GM23248 (cell line): ENCODE data around the gene ZNF134. TPM values are rescaled to one million over a fixed set of nuclear protein-coding genes. Genes with fewer than 3 reads are reported as not detected.

Source experiments
- DNase-seq: peaks from one replicate; pipeline ENCODE4 v3.0.0-alpha.2; 2015
- H2AFZ ChIP-seq: fragments of 200-600 bp; sonication (generic); 2 replicates; pipeline ENCODE4 v1.6.1; 2016; ENCODE audit warnings: antibody characterized with exemption
- H3F3A ChIP-seq: fragments of 200-600 bp; sonication (generic); 2 replicates; pipeline ENCODE4 v1.6.1; 2016; ENCODE audit warnings: mild to moderate bottlenecking, antibody characterized with exemption, mixed run types; ENCODE audit not compliant: insufficient read depth
- H3K27ac ChIP-seq: fragments of 200-600 bp; sonication (generic); 2 replicates; pipeline ENCODE4 v1.5.1; 2016; ENCODE audit warnings: mild to moderate bottlenecking
- H3K27me3 ChIP-seq: fragments of 200-600 bp; sonication (generic); replicated peaks from 2 replicates; pipeline ENCODE4 v1.6.1; 2016; ENCODE audit warnings: mild to moderate bottlenecking; ENCODE audit not compliant: insufficient read depth
- H3K36me3 ChIP-seq: fragments of 200-600 bp; sonication (generic); 2 replicates; pipeline ENCODE4 v1.6.1; 2016; ENCODE audit warnings: low read depth, mild to moderate bottlenecking
- H3K4me1 ChIP-seq: fragments of 200-600 bp; sonication (generic); 2 replicates; pipeline ENCODE4 v1.6.1; 2016; ENCODE audit warnings: mild to moderate bottlenecking; ENCODE audit not compliant: insufficient read depth
- H3K4me2 ChIP-seq: fragments of 200-600 bp; sonication (generic); one replicate; pipeline ENCODE4 v1.6.1; 2016; ENCODE audit warnings: mild to moderate bottlenecking; ENCODE audit not compliant: unreplicated experiment
- H3K4me3 ChIP-seq: fragments of 200-600 bp; sonication (generic); 2 replicates; pipeline ENCODE4 v1.5.1; 2016; ENCODE audit warnings: mild to moderate bottlenecking
- H3K79me2 ChIP-seq: fragments of 200-600 bp; sonication (generic); 2 replicates; pipeline ENCODE4 v1.6.1; 2016; ENCODE audit warnings: mild to moderate bottlenecking; ENCODE audit not compliant: insufficient read depth
- H3K9ac ChIP-seq: fragments of 200-600 bp; sonication (generic); 2 replicates; pipeline ENCODE4 v1.6.1; 2016; ENCODE audit warnings: mild to moderate bottlenecking
- H3K9me2 ChIP-seq: fragments of 200-600 bp; sonication (generic); 2 replicates; pipeline ENCODE4 v1.6.1; 2016; ENCODE audit warnings: mixed run types, mild to moderate bottlenecking, moderate library complexity; ENCODE audit not compliant: insufficient read depth
- H3K9me3 ChIP-seq: fragments of 200-600 bp; sonication (generic); one replicate; pipeline ENCODE4 v1.6.1; 2017; ENCODE audit warnings: low read depth
- H4K20me1 ChIP-seq: fragments of 200-600 bp; sonication (generic); 2 replicates; pipeline ENCODE4 v1.6.0; 2016; ENCODE audit not compliant: insufficient read depth
- EZH2 ChIP-seq: fragments of 200-600 bp; sonication (generic); IDR thresholded peaks from 2 replicates; pipeline ENCODE4 v1.6.1; 2018; ENCODE audit warnings: antibody characterized with exemption, mild to moderate bottlenecking; ENCODE audit not compliant: insufficient read depth, poor library complexity, severe bottlenecking
- EZH2phosphoT487 ChIP-seq: fragments of 200-600 bp; sonication (generic); IDR thresholded peaks from 2 replicates; pipeline ENCODE4 v1.6.1; 2018; ENCODE audit warnings: antibody characterized with exemption, moderate library complexity, mild to moderate bottlenecking, low read depth; ENCODE audit not compliant: insufficient read depth
- WGBS, 2 experiments: methylation state at CpG; one replicate each; pipeline ENCODE4 v1.1.6; 2015 to 2017; ENCODE audit warnings: low lambda C conversion rate in 2 of 2, low coverage in 1 of 2; ENCODE audit errors: missing lambda C conversion rate in 2 of 2; 5-methylcytosine and 5-hydroxymethylcytosine counted together
- in situ Hi-C: fragments of 300-500 bp; cut with MboI; formaldehyde crosslinking; loops from 2 replicates; pipeline ENCODE4 v1.15.0; 2020
- polyA plus RNA-seq: library from polyadenylated mRNA; unstranded; fragments of >200 nt; fragmentation: Nextera tagmentation; extraction: Ambion mirVana; gene quantifications from 2 replicates; pipeline ENCODE4 v1.2.1, GENCODE V29; 2016
- total RNA-seq: library from RNA; depleted of rRNA; stranded (reverse); fragments of >200 nt; shearing (Covaris generic); gene quantifications from 2 replicates; pipeline ENCODE4 v1.2.3, GENCODE V29; 2014

ZNF134 gene
- total and polyA plus RNA-seq, 2 experiments from 2014 or later, result 10.0 to 23.6 TPM

DNA sequence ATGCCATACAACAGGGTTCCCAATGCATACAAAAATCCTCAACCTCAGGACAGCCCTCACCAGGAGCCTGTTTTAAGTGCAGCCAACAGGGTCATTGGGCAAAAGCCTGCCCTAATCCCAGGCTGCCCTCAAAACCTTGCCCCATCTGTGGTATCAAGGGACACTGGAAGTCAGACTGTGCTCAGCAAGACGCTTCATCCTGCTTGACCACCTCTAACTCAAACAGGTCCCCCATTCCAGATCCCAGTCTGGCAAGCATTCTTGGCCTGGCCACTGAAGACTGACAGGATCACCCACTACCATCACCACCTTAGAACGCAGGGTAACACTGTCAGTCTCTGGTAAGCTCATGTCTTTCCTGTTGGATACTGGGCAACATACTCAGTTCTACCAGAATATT is 39.6 kb downstream of the ZNF134 start:
- Histone ChIP-seq H2AFZ (no peak overlapping the region), H3K79me2 (no peaks in the 10 kb centered on the region), H3K27me3 (no peaks in the 10 kb centered on the region; the same call in 1 of the 2 replicates), H3K9ac (no peak overlapping the region), H3K4me2 (no peak overlapping the region), H3K4me3 (no peak overlapping the region), H3K9me3 (no peaks in the 10 kb centered on the region), H3K27ac (no peak overlapping the region), H3K4me1 (no peaks in the 10 kb centered on the region), H4K20me1 (no peaks in the 10 kb centered on the region), H3K9me2 (no peaks in the 10 kb centered on the region), H3K36me3 (no peaks in the 10 kb centered on the region), H3F3A (no peaks in the 10 kb centered on the region)
- no peak for TF ChIP-seq EZH2
- no peak for TF ChIP-seq EZH2phosphoT487
- 9 to 27% methylated on average over 2 of the region's 2 CpGs for WGBS, 2 experiments
- in situ Hi-C loops, result no loop called here
- no peak for DNase-seq

- Histone ChIP-seq H3K79me2 (no peaks in the 10 kb centered on the region), H3K27ac (no peak overlapping the region), H2AFZ (no peak overlapping the region), H4K20me1 (no peaks in the 10 kb centered on the region), H3K9me2 (no peaks in the 10 kb centered on the region), H3K4me2 (no peak overlapping the region), H3K4me3 (no peak overlapping the region), H3F3A (no peaks in the 10 kb centered on the region), H3K27me3 (peaks cover 17% of the 10 kb centered on the region), H3K9ac (no peak overlapping the region), H3K9me3 (no peaks in the 10 kb centered on the region), H3K4me1 (no peaks in the 10 kb centered on the region), H3K36me3 (no peaks in the 10 kb centered on the region)
- in situ Hi-C loops, result no loop called here
- DNase-seq, result no peak
- 34 to 59% methylated on average over 1 of the region's 1 CpG for WGBS, 2 experiments
- no peak for TF ChIP-seq EZH2
- TF ChIP-seq EZH2phosphoT487, result no peak
Observed at GRCh38 chr19:57655443-57655842, 41.4 kb downstream of the ZNF134 start.

DNA sequence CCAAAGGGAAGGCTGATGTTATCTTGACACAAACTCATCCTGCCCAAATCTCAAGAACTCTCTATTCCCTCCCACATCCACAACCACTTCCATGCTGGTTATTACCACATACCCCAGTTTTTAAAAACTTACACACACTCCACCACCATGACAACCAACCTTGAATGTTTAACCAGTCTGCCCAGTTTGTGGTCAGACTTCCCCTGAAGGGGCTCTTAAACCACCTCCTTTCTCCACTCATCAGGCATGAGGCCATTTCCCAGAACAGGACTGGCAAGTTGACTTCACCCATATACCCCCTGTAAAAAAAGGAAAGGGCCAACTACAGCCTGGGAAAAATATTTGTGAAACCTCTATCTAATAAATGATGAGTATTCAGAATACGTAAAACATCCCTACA is 42.3 kb downstream of the ZNF134 start:
- in situ Hi-C loops, result no loop called here
- no peak overlapping the region for H3K4me2 ChIP-seq
- no peaks in the 10 kb centered on the region for H3K4me1 ChIP-seq
- peaks cover 26% of the 10 kb centered on the region for H3K27me3 ChIP-seq
- no peak overlapping the region for H3K4me3 ChIP-seq
- no peaks in the 10 kb centered on the region for H3K36me3 ChIP-seq
- no peak overlapping the region for H2AFZ ChIP-seq
- H3K27ac ChIP-seq, result no peak overlapping the region
- no peak for DNase-seq
- H3K9me3 ChIP-seq, result no peaks in the 10 kb centered on the region
- no peaks in the 10 kb centered on the region for H4K20me1 ChIP-seq
- H3K9me2 ChIP-seq, result no peaks in the 10 kb centered on the region
- WGBS, 2 experiments, result 19 to 21% methylated on average over 1 of the region's 1 CpG
- TF ChIP-seq EZH2, result no peak
- TF ChIP-seq EZH2phosphoT487, result no peak
- no peaks in the 10 kb centered on the region for H3F3A ChIP-seq
- H3K79me2 ChIP-seq, result no peaks in the 10 kb centered on the region
- no peak overlapping the region for H3K9ac ChIP-seq

- Histone ChIP-seq H3F3A (peaks cover 13% of the 10 kb centered on the region), H3K4me2 (peak overlapping the region; percentile 96), H3K9me3 (no peaks in the 10 kb centered on the region), H4K20me1 (no peaks in the 10 kb centered on the region), H3K79me2 (no peaks in the 10 kb centered on the region), H3K36me3 (no peaks in the 10 kb centered on the region), H3K27me3 (peaks cover 21% of the 10 kb centered on the region), H2AFZ (peak overlapping the region; percentile 88), H3K27ac (no peak overlapping the region), H3K9me2 (no peaks in the 10 kb centered on the region), H3K9ac (peak overlapping the region; percentile 56), H3K4me3 (peak overlapping the region; percentile 78), H3K4me1 (0 out of 2 replicates have a peak, but pooled peaks cover 8% of the 10 kb centered on the region)
- TF ChIP-seq EZH2phosphoT487 (no peak), EZH2 (no peak)
- in situ Hi-C loops, result no loop called here
- peak; percentile 75 for DNase-seq
- 3 to 4% methylated on average over 35 to 57 of the region's 64 CpGs for WGBS, 2 experiments
Observed at GRCh38 chr19:57664269-57665127, 50.5 kb downstream of the ZNF134 start.
